ENCODE measurements around the gene SPATA17. TPM values are rescaled to one million over a fixed set of nuclear protein-coding genes. Genes with fewer than 3 reads are reported as not detected.

The SPATA17 gene
- polyA plus RNA-seq, 2 donors: 0.04 to 0.13 TPM

- 81 to 95% methylated on average over 1 of the region's 1 CpG for WGBS, 2 donors
- Histone ChIP-seq H3K27ac (ENCODE audit: low read depth in 2 of 2, low read length in 1 of 2) (no peak overlapping the region), H3K4me1 (ENCODE audit: control insufficient read depth in 2 of 2, insufficient read depth in 2 of 2, low read length in 1 of 2) (no peaks in the 10 kb centered on the region), H3K27me3 (ENCODE audit: control insufficient read depth in 1 of 2, insufficient read depth in 2 of 2, low read length in 2 of 2) (no peaks in the 10 kb centered on the region), H3K36me3 (ENCODE audit: control insufficient read depth in 2 of 2, insufficient read depth in 2 of 2, low read length in 1 of 2) (no peaks in the 10 kb centered on the region), H3K4me3 (ENCODE audit: low read depth in 1 of 2, low read length in 2 of 2) (no peak overlapping the region), H3K9me3 (ENCODE audit: control insufficient read depth in 2 of 2, insufficient read depth in 1 of 2, low read depth in 1 of 2, low read length in 1 of 2) (no peaks in the 10 kb centered on the region)
These were observed 174.6 kb downstream of the SPATA17 start for GRCh38 chr1:217805792-217806191.

GRCh38 chr1:217812175-217812574 lies 181.0 kb downstream of the SPATA17 start:
- Histone ChIP-seq H3K4me1 (ENCODE audit: control insufficient read depth in 2 of 2, insufficient read depth in 2 of 2, low read length in 1 of 2) (no peaks in the 10 kb centered on the region), H3K9me3 (ENCODE audit: control insufficient read depth in 2 of 2, insufficient read depth in 1 of 2, low read depth in 1 of 2, low read length in 1 of 2) (no peaks in the 10 kb centered on the region), H3K36me3 (ENCODE audit: control insufficient read depth in 2 of 2, insufficient read depth in 2 of 2, low read length in 1 of 2) (no peaks in the 10 kb centered on the region), H3K27me3 (ENCODE audit: control insufficient read depth in 1 of 2, insufficient read depth in 2 of 2, low read length in 2 of 2) (no peaks in the 10 kb centered on the region), H3K4me3 (ENCODE audit: low read depth in 1 of 2, low read length in 2 of 2) (no peak overlapping the region), H3K27ac (ENCODE audit: low read depth in 2 of 2, low read length in 1 of 2) (no peak overlapping the region)
- WGBS, 2 donors: 90 to 98% methylated on average over 2 of the region's 2 CpGs

- no peaks in the 10 kb centered on the region for H3K9me3 ChIP-seq (ENCODE audit: control insufficient read depth in 2 of 2, insufficient read depth in 1 of 2, low read depth in 1 of 2, low read length in 1 of 2)
- no peaks in the 10 kb centered on the region for H3K36me3 ChIP-seq (ENCODE audit: control insufficient read depth in 2 of 2, insufficient read depth in 2 of 2, low read length in 1 of 2)
- 83 to 88% methylated on average over 5 of the region's 5 CpGs for WGBS, 2 donors
- H3K4me3 ChIP-seq (ENCODE audit: low read depth in 1 of 2, low read length in 2 of 2): no peak overlapping the region
- no peak overlapping the region for H3K27ac ChIP-seq (ENCODE audit: low read depth in 2 of 2, low read length in 1 of 2)
- no peaks in the 10 kb centered on the region for H3K27me3 ChIP-seq (ENCODE audit: control insufficient read depth in 1 of 2, insufficient read depth in 2 of 2, low read length in 2 of 2)
- no peaks in the 10 kb centered on the region for H3K4me1 ChIP-seq (ENCODE audit: control insufficient read depth in 2 of 2, insufficient read depth in 2 of 2, low read length in 1 of 2)
These were observed 181.9 kb downstream of the SPATA17 start for GRCh38 chr1:217813031-217813430.

GRCh38 chr1:217837691-217838090 lies 206.5 kb downstream of the SPATA17 start:
- no peaks in the 10 kb centered on the region for H3K9me3 ChIP-seq (ENCODE audit: control insufficient read depth in 2 of 2, insufficient read depth in 1 of 2, low read depth in 1 of 2, low read length in 1 of 2)
- no peak overlapping the region for H3K27ac ChIP-seq (ENCODE audit: low read depth in 2 of 2, low read length in 1 of 2)
- no peak overlapping the region for H3K4me3 ChIP-seq (ENCODE audit: low read depth in 1 of 2, low read length in 2 of 2)
- H3K36me3 ChIP-seq (ENCODE audit: control insufficient read depth in 2 of 2, insufficient read depth in 2 of 2, low read length in 1 of 2): no peaks in the 10 kb centered on the region
- 68 to 74% methylated on average over 2 of the region's 2 CpGs for WGBS, 2 donors
- H3K4me1 ChIP-seq (ENCODE audit: control insufficient read depth in 2 of 2, insufficient read depth in 2 of 2, low read length in 1 of 2): no peaks in the 10 kb centered on the region
- H3K27me3 ChIP-seq (ENCODE audit: control insufficient read depth in 1 of 2, insufficient read depth in 2 of 2, low read length in 2 of 2): no peaks in the 10 kb centered on the region

- WGBS, 2 donors: 68 to 74% methylated on average over 3 of the region's 3 CpGs
These were observed 208.0 kb downstream of the SPATA17 start for GRCh38 chr1:217839161-217839560.

GRCh38 chr1:217846733-217847132 lies 215.6 kb downstream of the SPATA17 start:
- Histone ChIP-seq H3K9me3 (ENCODE audit: control insufficient read depth in 2 of 2, insufficient read depth in 1 of 2, low read depth in 1 of 2, low read length in 1 of 2) (no peaks in the 10 kb centered on the region), H3K27me3 (ENCODE audit: control insufficient read depth in 1 of 2, insufficient read depth in 2 of 2, low read length in 2 of 2) (no peaks in the 10 kb centered on the region), H3K4me1 (ENCODE audit: control insufficient read depth in 2 of 2, insufficient read depth in 2 of 2, low read length in 1 of 2) (no peaks in the 10 kb centered on the region), H3K36me3 (ENCODE audit: control insufficient read depth in 2 of 2, insufficient read depth in 2 of 2, low read length in 1 of 2) (no peaks in the 10 kb centered on the region), H3K27ac (ENCODE audit: low read depth in 2 of 2, low read length in 1 of 2) (no peak overlapping the region), H3K4me3 (ENCODE audit: low read depth in 1 of 2, low read length in 2 of 2) (no peak overlapping the region)
- 54 to 68% methylated on average over 1 of the region's 1 CpG for WGBS, 2 donors

More at GRCh38 chr1:217839161-217839560, 208.0 kb downstream of the SPATA17 start:
- no peaks in the 10 kb centered on the region for H3K27me3 ChIP-seq (ENCODE audit: control insufficient read depth in 1 of 2, insufficient read depth in 2 of 2, low read length in 2 of 2)
- no peaks in the 10 kb centered on the region for H3K4me1 ChIP-seq (ENCODE audit: control insufficient read depth in 2 of 2, insufficient read depth in 2 of 2, low read length in 1 of 2)
- no peaks in the 10 kb centered on the region for H3K36me3 ChIP-seq (ENCODE audit: control insufficient read depth in 2 of 2, insufficient read depth in 2 of 2, low read length in 1 of 2)
- no peaks in the 10 kb centered on the region for H3K9me3 ChIP-seq (ENCODE audit: control insufficient read depth in 2 of 2, insufficient read depth in 1 of 2, low read depth in 1 of 2, low read length in 1 of 2)
- H3K27ac ChIP-seq (ENCODE audit: low read depth in 2 of 2, low read length in 1 of 2): no peak overlapping the region
- H3K4me3 ChIP-seq (ENCODE audit: low read depth in 1 of 2, low read length in 2 of 2): no peak overlapping the region

GRCh38 chr1:217847643-217848042 lies 216.5 kb downstream of the SPATA17 start:
- H3K9me3 ChIP-seq (ENCODE audit: control insufficient read depth in 2 of 2, insufficient read depth in 1 of 2, low read depth in 1 of 2, low read length in 1 of 2): no peaks in the 10 kb centered on the region
- 94 to 95% methylated on average over 3 of the region's 3 CpGs for WGBS, 2 donors
- no peaks in the 10 kb centered on the region for H3K27me3 ChIP-seq (ENCODE audit: control insufficient read depth in 1 of 2, insufficient read depth in 2 of 2, low read length in 2 of 2)
- no peak overlapping the region for H3K27ac ChIP-seq (ENCODE audit: low read depth in 2 of 2, low read length in 1 of 2)
- H3K36me3 ChIP-seq (ENCODE audit: control insufficient read depth in 2 of 2, insufficient read depth in 2 of 2, low read length in 1 of 2): no peaks in the 10 kb centered on the region
- H3K4me1 ChIP-seq (ENCODE audit: control insufficient read depth in 2 of 2, insufficient read depth in 2 of 2, low read length in 1 of 2): no peaks in the 10 kb centered on the region
- H3K4me3 ChIP-seq (ENCODE audit: low read depth in 1 of 2, low read length in 2 of 2): no peak overlapping the region

GRCh38 chr1:217856342-217857034 lies 225.3 kb downstream of the SPATA17 start:
- no peaks in the 10 kb centered on the region for H3K4me1 ChIP-seq (ENCODE audit: control insufficient read depth in 2 of 2, insufficient read depth in 2 of 2, low read length in 1 of 2)
- 59 to 60% methylated on average over 6 of the region's 6 CpGs for WGBS, 2 donors
- no peaks in the 10 kb centered on the region for H3K27me3 ChIP-seq (ENCODE audit: control insufficient read depth in 1 of 2, insufficient read depth in 2 of 2, low read length in 2 of 2)
- H3K4me3 ChIP-seq (ENCODE audit: low read depth in 1 of 2, low read length in 2 of 2): no peak overlapping the region
- no peaks in the 10 kb centered on the region for H3K36me3 ChIP-seq (ENCODE audit: control insufficient read depth in 2 of 2, insufficient read depth in 2 of 2, low read length in 1 of 2)
- H3K9me3 ChIP-seq (ENCODE audit: control insufficient read depth in 2 of 2, insufficient read depth in 1 of 2, low read depth in 1 of 2, low read length in 1 of 2): peaks cover 0 to 3% of the 10 kb centered on the region in 2 donors
- H3K27ac ChIP-seq (ENCODE audit: low read depth in 2 of 2, low read length in 1 of 2): no peak overlapping the region

GRCh38 chr1:217857061-217857460 lies 225.9 kb downstream of the SPATA17 start:
- Histone ChIP-seq H3K27ac (ENCODE audit: low read depth in 2 of 2, low read length in 1 of 2) (no peak overlapping the region), H3K27me3 (ENCODE audit: control insufficient read depth in 1 of 2, insufficient read depth in 2 of 2, low read length in 2 of 2) (no peaks in the 10 kb centered on the region), H3K4me3 (ENCODE audit: low read depth in 1 of 2, low read length in 2 of 2) (no peak overlapping the region), H3K36me3 (ENCODE audit: control insufficient read depth in 2 of 2, insufficient read depth in 2 of 2, low read length in 1 of 2) (no peaks in the 10 kb centered on the region), H3K4me1 (ENCODE audit: control insufficient read depth in 2 of 2, insufficient read depth in 2 of 2, low read length in 1 of 2) (no peaks in the 10 kb centered on the region), H3K9me3 (ENCODE audit: control insufficient read depth in 2 of 2, insufficient read depth in 1 of 2, low read depth in 1 of 2, low read length in 1 of 2) (peaks cover 0 to 3% of the 10 kb centered on the region in 2 donors)
- WGBS, 2 donors: 26 to 52% methylated on average over 5 of the region's 5 CpGs

GRCh38 chr1:217861658-217862057 lies 230.5 kb downstream of the SPATA17 start:
- H3K27ac ChIP-seq (ENCODE audit: low read depth in 2 of 2, low read length in 1 of 2): no peak overlapping the region

More at GRCh38 chr1:217861658-217862057, 230.5 kb downstream of the SPATA17 start:
- WGBS, 2 donors: 49 to 66% methylated on average over 1 of the region's 1 CpG
- no peaks in the 10 kb centered on the region for H3K27me3 ChIP-seq (ENCODE audit: control insufficient read depth in 1 of 2, insufficient read depth in 2 of 2, low read length in 2 of 2)
- H3K36me3 ChIP-seq (ENCODE audit: control insufficient read depth in 2 of 2, insufficient read depth in 2 of 2, low read length in 1 of 2): no peaks in the 10 kb centered on the region
- H3K9me3 ChIP-seq (ENCODE audit: control insufficient read depth in 2 of 2, insufficient read depth in 1 of 2, low read depth in 1 of 2, low read length in 1 of 2): peaks cover 0 to 3% of the 10 kb centered on the region in 2 donors
- no peak overlapping the region for H3K4me3 ChIP-seq (ENCODE audit: low read depth in 1 of 2, low read length in 2 of 2)
- H3K4me1 ChIP-seq (ENCODE audit: control insufficient read depth in 2 of 2, insufficient read depth in 2 of 2, low read length in 1 of 2): no peaks in the 10 kb centered on the region

Data from esophagus (tissue), 2 donors.